GM12874 (cell line): ENCODE data around the gene LIMCH1.

ENCODE experiments used
- CTCF ChIP-seq: IDR thresholded peaks from 2 replicates; pipeline ENCODE4 v1.5.1; 2011; ENCODE audit warnings: low read depth, mild to moderate bottlenecking, control low read depth, low read length, moderate library complexity; ENCODE audit not compliant: insufficient read depth

Gene LIMCH1

DNA sequence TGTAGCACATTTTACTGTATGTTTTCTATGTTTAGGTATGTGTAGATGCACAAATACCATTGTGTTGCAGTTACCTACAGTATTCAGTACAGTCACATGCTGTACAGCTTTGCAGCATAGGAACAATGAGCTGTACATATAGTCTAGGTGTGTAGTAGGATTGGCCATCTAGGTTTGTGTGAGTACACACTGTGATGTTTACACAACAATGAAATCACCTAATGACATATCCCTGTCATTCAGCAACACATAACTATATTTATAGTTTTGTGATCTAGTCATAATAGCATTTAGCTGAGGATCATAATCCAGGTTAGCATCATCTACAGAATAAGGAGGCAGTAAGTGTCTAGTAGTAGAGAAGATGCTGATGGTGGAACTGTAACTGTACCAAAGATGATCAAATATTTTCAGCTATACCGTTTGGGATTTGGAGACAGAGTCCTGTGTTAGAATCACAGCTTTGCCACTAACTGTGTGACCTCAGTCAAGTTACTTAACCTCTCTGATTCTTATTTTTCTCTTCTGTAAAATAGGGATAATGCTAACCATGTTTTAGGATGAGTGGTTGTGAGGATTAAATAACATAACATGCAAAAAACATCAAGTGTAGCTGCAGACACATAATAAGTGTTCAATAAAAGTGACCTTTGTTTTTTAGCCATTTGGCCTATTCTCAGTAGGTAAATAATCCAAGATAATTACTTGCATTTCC, 73.3 kb downstream of the LIMCH1 start:
- TF ChIP-seq CTCF: no peak

DNA sequence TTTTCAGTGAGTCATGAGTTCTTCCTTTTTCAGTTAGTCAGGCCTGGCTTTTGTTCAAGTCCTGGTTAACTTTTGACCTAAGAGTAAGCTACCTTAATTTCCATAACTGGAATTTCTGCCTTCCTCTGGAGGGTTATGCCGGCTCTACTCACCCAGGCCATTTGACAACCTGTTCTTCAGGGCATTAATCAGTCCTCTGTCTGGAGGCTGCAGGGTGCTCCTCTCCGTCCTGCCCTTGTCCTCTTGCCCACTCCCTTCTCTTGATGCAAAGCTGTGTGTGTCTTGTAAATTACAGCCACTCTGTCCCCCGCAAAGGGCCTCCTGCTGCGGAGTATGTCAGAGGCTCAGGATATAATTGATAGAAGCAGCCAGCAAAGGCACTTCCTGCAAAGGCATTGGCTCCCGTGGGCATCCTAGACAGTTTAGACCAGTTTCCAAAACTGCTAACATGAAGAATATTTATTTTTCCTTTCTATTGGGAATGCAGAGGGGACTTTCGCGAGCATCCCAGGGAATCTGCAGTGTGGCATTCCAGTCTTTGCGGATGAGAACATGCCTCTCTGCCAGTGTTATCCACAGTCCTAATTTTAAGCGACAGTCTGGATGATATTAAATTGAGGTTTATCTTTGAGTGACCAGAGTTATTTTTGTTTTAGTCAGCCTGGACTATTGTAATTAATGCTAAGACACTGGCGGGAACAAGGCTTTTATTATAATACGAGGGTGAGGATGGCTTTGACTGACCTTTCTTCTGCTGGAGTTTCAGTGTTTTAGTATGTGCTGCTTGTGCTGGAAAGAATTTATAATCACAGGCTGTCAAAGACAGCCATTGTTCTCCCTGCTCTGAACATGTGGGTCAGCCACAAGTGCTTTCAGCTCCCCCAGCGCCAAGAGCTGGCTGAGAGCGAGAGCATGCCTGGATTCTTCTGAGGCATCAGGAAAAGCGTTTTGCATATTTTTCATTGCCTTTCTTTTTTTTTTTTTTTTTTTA, 74.2 kb downstream of the LIMCH1 start:
- no peak for TF ChIP-seq CTCF

GRCh38 chr4:41613386-41613785, 75.4 kb downstream of the LIMCH1 start:
- TF ChIP-seq CTCF: no peak

GRCh38 chr4:41613821-41614220, 75.9 kb downstream of the LIMCH1 start:
- TF ChIP-seq CTCF: no peak

DNA sequence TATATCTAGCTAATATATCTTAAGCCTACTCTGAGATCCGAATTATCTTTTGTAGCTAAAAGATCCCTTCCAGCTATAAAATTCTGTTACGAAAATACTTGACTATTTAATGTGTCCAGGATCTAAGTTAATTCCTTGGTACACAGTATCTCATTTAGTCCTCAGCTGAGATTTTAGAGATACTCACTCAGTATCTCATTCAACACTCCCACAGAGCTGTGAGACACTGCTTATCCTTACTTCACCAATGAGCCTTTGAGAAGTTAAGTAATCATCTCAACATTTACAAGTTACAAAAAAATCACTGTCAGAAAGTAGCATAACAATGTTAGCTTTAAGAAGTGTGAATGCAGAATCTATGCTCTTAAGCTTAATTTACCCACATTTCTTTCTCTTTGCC, 76.6 kb downstream of the LIMCH1 start:
- no peak for TF ChIP-seq CTCF

DNA sequence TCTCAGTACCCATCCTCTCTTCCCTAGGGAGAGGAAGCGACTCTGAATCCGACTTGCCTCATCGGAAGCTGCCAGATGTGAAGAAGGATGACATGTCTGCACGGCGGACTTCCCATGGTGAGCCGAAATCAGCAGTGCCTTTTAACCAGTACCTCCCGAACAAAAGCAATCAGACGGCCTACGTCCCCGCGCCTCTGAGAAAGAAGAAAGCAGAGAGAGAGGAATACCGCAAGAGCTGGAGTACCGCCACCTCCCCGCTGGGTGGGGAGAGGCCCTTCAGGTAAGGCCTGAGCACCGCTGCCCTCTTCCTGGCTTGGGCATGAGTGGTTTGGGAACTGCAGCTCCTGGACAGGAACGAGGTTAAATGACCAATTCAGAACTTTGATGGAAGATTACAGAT, 81.2 kb downstream of the LIMCH1 start:
- TF ChIP-seq CTCF: no peak

DNA sequence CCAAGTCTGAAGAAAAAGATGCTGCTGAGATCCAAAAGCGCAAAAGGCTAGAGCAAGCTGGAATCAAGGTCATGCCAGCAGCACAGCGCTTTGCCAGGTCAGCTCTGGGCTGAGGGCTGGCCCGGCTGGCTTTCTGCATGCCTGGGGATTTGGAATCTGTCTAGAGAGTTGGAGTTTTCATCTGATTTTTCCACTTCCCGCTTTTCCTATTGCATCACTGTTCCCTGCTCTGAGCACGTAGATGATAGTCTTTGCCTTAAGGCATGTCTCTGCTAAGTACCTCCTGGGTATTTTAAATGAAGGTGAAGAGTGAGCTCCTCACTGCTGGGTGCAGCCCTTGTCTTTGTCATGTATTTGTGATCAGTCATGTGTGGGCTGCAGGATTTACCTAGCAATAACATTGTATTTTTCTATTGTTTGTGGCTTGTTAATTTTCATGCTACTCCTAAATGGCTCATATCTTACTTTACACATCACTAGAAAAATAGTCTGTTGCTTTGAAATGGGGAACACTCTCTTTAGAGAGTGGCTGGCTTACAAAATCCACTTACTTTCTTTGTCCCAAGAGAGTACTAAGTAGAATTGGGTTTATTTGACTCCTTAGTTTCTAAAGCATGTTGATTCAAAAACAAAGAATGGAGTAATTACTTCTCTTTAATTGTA, 82.8 kb downstream of the LIMCH1 start:
- TF ChIP-seq CTCF: no peak
